HG03460 (cell line): Measurements from ENCODE around the gene PRDM11.

ENCODE experiments used
- ATAC-seq: cut with Tn5 transposase; IDR thresholded peaks from one replicate; pipeline ENCODE4 v1.9.1; 2021; ENCODE audit not compliant: unreplicated experiment

PRDM11 gene

GRCh38 chr11:45258982-45259530 is 112.6 kb downstream of the PRDM11 start:
- ATAC-seq: no peak

GRCh38 chr11:45259592-45259991 is 113.2 kb downstream of the PRDM11 start:
- ATAC-seq: no peak

- ATAC-seq: no peak
Measured at GRCh38 chr11:45260071-45260470, 113.6 kb downstream of the PRDM11 start.

- ATAC-seq: no peak
Measured at GRCh38 chr11:45262900-45263299, 116.5 kb downstream of the PRDM11 start.

GRCh38 chr11:45263773-45264172 is 117.3 kb downstream of the PRDM11 start:
- ATAC-seq: no peak

- no peak for ATAC-seq
Measured at GRCh38 chr11:45264839-45265515, 118.5 kb downstream of the PRDM11 start.

GRCh38 chr11:45265969-45266675 is 119.7 kb downstream of the PRDM11 start:
- no peak for ATAC-seq

GRCh38 chr11:45266676-45267020 is 120.2 kb downstream of the PRDM11 start:
- ATAC-seq: no peak

GRCh38 chr11:45267052-45267451 is 120.6 kb downstream of the PRDM11 start:
- no peak for ATAC-seq

GRCh38 chr11:45267652-45268299 is 121.3 kb downstream of the PRDM11 start:
- ATAC-seq: no peak

GRCh38 chr11:45269678-45270077 is 123.2 kb downstream of the PRDM11 start:
- no peak for ATAC-seq

GRCh38 chr11:45270946-45271716 is 124.7 kb downstream of the PRDM11 start:
- ATAC-seq: no peak

- no peak for ATAC-seq
Measured at GRCh38 chr11:45272701-45273100, 126.3 kb downstream of the PRDM11 start.

- ATAC-seq: no peak
Measured at GRCh38 chr11:45273509-45273908, 127.1 kb downstream of the PRDM11 start.

GRCh38 chr11:45274206-45274605 is 127.8 kb downstream of the PRDM11 start:
- ATAC-seq: no peak

GRCh38 chr11:45275828-45276227 is 129.4 kb downstream of the PRDM11 start:
- ATAC-seq: no peak

- no peak for ATAC-seq
Measured at GRCh38 chr11:45278714-45279113, 132.3 kb downstream of the PRDM11 start.

- no peak for ATAC-seq
Measured at GRCh38 chr11:45279645-45280044, 133.2 kb downstream of the PRDM11 start.

- no peak for ATAC-seq
Measured at GRCh38 chr11:45280449-45280848, 134.0 kb downstream of the PRDM11 start.

- ATAC-seq: no peak
Measured at GRCh38 chr11:45282081-45282480, 135.6 kb downstream of the PRDM11 start.
